Inflammatory macrophage treated with lipopolysaccharide for 4 hours (primary cell): ENCODE results near the gene SYPL1.
A peak's percentile ranks its signal among the peaks of the same experiment; 100 is the strongest.

Experiments
- DNase-seq: peaks from one replicate; pipeline ENCODE4 v3.0.0-alpha.2; 2020

The SYPL1 gene

DNA sequence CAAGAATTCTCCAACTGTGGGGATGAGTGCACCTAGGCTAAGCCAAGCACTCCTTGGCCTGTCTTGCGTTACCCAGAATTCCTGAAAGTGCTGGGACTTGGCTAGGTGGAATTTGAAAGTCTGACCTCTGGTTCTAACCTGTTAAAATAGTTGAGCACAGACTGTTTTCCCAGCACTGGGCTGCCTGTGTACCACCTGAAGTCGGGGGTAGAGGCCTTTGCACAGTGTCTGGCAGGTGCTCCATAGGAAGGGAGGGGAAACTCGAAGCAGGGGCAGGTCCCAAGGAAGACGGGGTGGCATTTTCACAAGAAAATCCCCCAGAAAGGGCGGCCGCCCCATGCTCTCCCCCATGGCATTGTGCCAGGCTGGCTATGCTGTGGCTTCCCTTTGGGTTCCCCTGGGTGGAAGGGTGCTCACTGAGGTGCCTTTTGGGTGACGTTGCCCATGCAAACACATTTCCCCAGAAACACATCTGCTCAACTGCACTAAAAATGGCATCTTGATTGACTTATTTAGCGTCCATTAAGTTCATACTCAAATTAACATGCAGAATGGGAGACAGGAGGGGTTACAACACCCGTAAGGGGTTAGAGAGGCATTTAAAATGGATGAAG, 62.9 kb downstream of the SYPL1 start:
- DNase-seq, result no peak

- no peak for DNase-seq
Measured at GRCh38 chr7:106048706-106049020, 63.4 kb downstream of the SYPL1 start.

DNA sequence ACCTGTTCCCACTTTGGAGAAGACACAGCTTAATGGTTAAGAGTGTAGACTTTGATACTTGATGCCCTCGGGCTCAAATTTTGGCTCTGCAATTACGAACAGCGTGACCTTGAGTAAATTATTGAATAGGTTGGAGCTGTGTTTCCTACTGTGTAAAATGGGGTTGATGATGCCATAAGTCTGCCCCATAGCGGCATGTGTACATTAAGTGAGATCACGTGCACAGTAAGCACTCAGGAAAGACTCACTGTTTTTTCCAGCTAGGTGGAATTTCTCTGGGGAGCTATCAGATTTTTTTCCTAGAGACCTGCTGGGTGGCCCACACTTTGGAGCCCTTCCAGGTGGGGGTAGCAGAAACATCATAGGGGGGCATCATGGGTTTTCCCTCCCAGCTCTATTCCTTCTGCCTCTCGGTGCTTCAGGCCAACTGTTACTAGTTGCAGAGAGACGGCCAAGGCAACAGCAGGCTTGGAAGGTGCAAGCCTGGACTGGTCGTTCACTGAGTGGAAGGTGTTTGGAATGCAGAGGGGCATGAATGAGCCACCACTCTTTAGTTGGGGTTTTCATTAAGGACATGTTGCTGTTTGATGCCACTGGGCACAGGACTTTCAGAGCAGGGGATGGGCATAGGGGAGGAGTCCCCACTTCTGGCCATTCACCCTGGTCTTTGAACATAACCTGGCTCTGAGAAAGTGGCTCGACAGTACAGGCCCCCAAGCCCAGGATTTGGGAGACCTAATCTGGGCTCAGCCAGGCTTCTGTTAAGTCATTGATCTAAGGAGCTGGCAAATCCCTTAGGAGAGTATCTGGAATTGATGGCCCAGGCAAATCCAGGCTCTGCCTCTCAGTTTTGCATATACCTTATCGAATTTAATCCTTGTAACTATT, 64.0 kb downstream of the SYPL1 start:
- no peak for DNase-seq

DNA sequence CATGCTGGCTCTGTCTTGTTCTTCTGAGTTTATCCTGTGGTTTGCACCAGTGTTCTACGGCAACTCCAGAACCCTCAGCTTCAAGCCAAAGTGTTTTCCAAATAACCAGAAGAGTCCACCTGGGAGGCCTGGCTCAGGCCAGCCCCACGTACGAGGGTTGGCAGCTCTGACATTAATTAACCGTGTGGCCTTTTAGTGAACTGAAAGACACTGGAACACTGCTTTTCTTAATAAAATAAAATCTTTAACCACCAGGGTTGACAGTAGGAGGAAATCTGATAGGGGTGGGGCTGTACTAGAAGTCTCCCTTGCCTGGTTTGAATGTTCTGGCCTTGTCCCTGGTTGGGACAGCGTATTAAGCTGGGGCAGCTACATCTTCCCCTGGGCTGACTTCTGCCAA, 64.9 kb downstream of the SYPL1 start:
- no peak for DNase-seq

GRCh38 chr7:106045586-106045985, 66.5 kb downstream of the SYPL1 start:
- DNase-seq, result no peak

DNA sequence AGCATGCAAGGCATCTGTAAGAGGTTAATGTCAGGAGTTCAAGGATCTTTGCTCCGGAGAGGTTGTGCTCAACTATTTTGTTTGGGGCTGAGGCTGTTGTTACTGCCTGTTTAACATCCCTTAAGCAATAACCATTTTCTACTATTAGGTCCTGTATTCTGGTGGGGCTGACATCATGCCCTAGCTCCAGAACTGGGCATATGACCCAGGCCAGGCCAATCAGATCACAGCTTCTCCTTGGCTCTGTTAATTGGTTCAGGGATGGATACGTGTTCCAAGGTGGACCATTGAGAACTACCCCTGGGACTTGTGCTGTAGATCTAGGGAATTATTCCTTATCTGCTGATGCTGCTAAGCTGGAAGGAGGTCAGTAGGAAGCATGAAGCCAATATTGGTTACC, 67.0 kb downstream of the SYPL1 start:
- DNase-seq, result no peak

DNA sequence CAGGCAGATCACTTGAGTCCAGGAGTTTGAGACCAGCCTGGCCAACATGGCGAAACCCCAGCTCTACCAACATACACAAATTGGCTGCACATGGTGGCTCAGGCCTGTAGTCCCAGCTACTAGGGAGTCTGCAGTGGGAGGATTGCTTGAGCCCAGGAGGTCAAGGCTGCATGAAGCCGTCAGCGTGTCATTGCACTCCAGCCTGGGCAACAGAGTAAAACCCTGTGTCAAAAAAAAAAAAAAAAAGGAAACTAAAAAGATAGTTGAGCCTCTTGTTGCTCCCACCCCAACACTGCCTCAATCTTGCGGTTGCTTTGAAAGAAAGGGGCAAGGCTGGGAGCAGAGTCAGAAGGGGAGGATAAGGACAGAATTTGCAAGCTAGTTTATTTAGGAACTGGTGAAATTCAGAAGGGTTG, 69.9 kb downstream of the SYPL1 start:
- DNase-seq, result no peak

DNA sequence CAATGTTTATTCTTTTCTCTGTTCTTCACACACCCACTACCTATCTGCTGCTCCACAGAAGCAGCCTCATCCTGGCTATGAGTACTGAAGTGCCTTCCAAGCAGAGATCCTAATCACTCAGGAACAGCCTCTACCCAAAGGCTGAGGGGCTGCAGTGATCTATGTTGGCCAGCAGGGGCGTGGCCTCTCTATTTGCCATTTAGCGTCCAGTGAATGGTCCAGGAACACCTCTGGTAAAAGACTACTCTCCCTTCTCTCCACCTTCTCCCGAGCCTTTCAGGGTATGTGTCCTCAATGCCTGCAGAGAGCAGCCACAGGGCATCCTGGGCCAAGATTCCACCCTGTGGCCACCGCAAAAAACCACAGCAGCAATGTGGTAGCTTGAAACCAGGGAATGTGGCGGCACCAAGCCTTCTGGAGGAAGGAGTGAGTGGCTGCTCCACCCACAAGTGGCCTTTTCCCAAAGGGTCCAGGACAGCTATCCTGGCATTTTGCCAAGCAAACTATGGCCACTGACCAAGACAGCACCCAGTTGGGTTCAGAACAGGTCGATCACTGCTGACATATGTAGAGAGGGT, 70.9 kb downstream of the SYPL1 start:
- DNase-seq, result peak; percentile 48
